RPMI8226 (cell line): ENCODE measurements around the gene RBM20.
A peak's percentile ranks its signal among the peaks of the same experiment; 100 is the strongest.
"Not testable (repeated sequence)": the region's sequence is repeated elsewhere in the genome, so short reads cannot be mapped to it uniquely, and the experiment has no call there.

Experiments
- DNase-seq: peaks from one replicate; pipeline ENCODE4 v3.0.0-alpha.2; 2015

The RBM20 gene

GRCh38 chr10:110625951-110626855, 17.9 kb upstream of the RBM20 start:
- DNase-seq, result no peak

GRCh38 chr10:110628161-110628560, 16.0 kb upstream of the RBM20 start:
- no peak for DNase-seq

GRCh38 chr10:110629680-110630191, 14.4 kb upstream of the RBM20 start:
- DNase-seq, result no peak

- DNase-seq, result no peak
Observed at GRCh38 chr10:110631934-110632333, 12.2 kb upstream of the RBM20 start.

- DNase-seq, result no peak
Observed at GRCh38 chr10:110632591-110633215, 11.4 kb upstream of the RBM20 start.

GRCh38 chr10:110634527-110635209, 9.5 kb upstream of the RBM20 start:
- DNase-seq, result peak; percentile 60

- DNase-seq, result no peak
Observed at GRCh38 chr10:110636572-110636931, 7.6 kb upstream of the RBM20 start.

- no peak for DNase-seq
Observed at GRCh38 chr10:110636932-110637557, 7.1 kb upstream of the RBM20 start.

GRCh38 chr10:110637558-110638053, 6.5 kb upstream of the RBM20 start:
- DNase-seq, result no peak

- no peak for DNase-seq
Observed at GRCh38 chr10:110638319-110638718, 5.8 kb upstream of the RBM20 start.

- not testable (repeated sequence) for DNase-seq
Observed at GRCh38 chr10:110639046-110639445, 5.1 kb upstream of the RBM20 start.

- DNase-seq, result not testable (repeated sequence)
Observed at GRCh38 chr10:110639858-110640257, 4.3 kb upstream of the RBM20 start.

- DNase-seq, result peak; percentile 78
Observed at GRCh38 chr10:110641256-110641655, 2.9 kb upstream of the RBM20 start.

- DNase-seq, result no peak
Observed at GRCh38 chr10:110642204-110643034, 1.7 kb upstream of the RBM20 start.

- no peak for DNase-seq
Observed at GRCh38 chr10:110643035-110643652, 992 bp upstream of the RBM20 start.

- no peak for DNase-seq
Observed at GRCh38 chr10:110644598-110645462, 694 bp downstream of the RBM20 start.

GRCh38 chr10:110646417-110647135, 2.4 kb downstream of the RBM20 start:
- no peak for DNase-seq

GRCh38 chr10:110647136-110647430, 2.9 kb downstream of the RBM20 start:
- DNase-seq, result no peak

GRCh38 chr10:110648692-110649346, 4.7 kb downstream of the RBM20 start:
- no peak for DNase-seq
